GM23338 (cell line): ENCODE results near the gene SCTR. TPM values are rescaled to one million over a fixed set of nuclear protein-coding genes. Genes with fewer than 3 reads are reported as not detected.

Source experiments
- ATAC-seq: fragments of 200-7000 bp; cut with Tn5 transposase; 3 replicates; pipeline ENCODE4 v1.9.1; 2020
- DNase-seq: peaks from one replicate; pipeline ENCODE4 v3.0.0-alpha.2; 2015; ENCODE audit warnings: low spot score
- H2AFZ ChIP-seq: fragments of 200-600 bp; sonication (generic); 2 replicates; pipeline ENCODE4 v1.8.0; 2016; ENCODE audit warnings: antibody characterized with exemption, mild to moderate bottlenecking, moderate library complexity
- H3F3A ChIP-seq: fragments of 200-600 bp; sonication (generic); replicated peaks from 2 replicates; pipeline ENCODE4 v1.8.0; 2017; ENCODE audit warnings: antibody characterized with exemption, mixed run types, low read depth
- H3K27ac ChIP-seq: fragments of 200-600 bp; sonication (generic); 2 replicates; pipeline ENCODE4 v1.6.1; 2016; ENCODE audit warnings: low read depth
- H3K27me3 ChIP-seq: fragments of 200-600 bp; sonication (generic); 2 replicates; pipeline ENCODE4 v1.8.0; 2016; ENCODE audit warnings: mild to moderate bottlenecking, mixed run types, moderate library complexity; ENCODE audit not compliant: insufficient read depth
- H3K36me3 ChIP-seq: fragments of 200-600 bp; sonication (generic); 2 replicates; pipeline ENCODE4 v1.8.0; 2016; ENCODE audit warnings: mild to moderate bottlenecking; ENCODE audit not compliant: insufficient read depth
- H3K4me1 ChIP-seq: fragments of 200-600 bp; sonication (generic); 2 replicates; pipeline ENCODE4 v1.8.0; 2016; ENCODE audit warnings: mild to moderate bottlenecking, moderate library complexity; ENCODE audit not compliant: insufficient read depth
- H3K4me2 ChIP-seq: fragments of 200-600 bp; sonication (generic); 2 replicates; pipeline ENCODE4 v1.7.1; 2017; ENCODE audit warnings: mixed run types
- H3K4me3 ChIP-seq: fragments of 200-600 bp; sonication (generic); 2 replicates; pipeline ENCODE4 v1.6.1; 2016; ENCODE audit warnings: mixed run types
- H3K79me2 ChIP-seq: fragments of 200-600 bp; sonication (generic); replicated peaks from 2 replicates; pipeline ENCODE4 v1.8.0; 2017; ENCODE audit warnings: mild to moderate bottlenecking; ENCODE audit not compliant: insufficient read depth
- H3K9me2 ChIP-seq: fragments of 200-600 bp; sonication (generic); 2 replicates; pipeline ENCODE4 v1.8.0; 2017; ENCODE audit not compliant: insufficient read depth
- H4K20me1 ChIP-seq: fragments of 200-600 bp; sonication (generic); replicated peaks from 2 replicates; pipeline ENCODE4 v1.8.0; 2017; ENCODE audit warnings: mild to moderate bottlenecking; ENCODE audit not compliant: insufficient read depth
- H3K27ac Mint-ChIP-seq: 2 replicates; pipeline ENCODE4 v1.8.0; 2020; ENCODE audit warnings: inconsistent platforms, mild to moderate bottlenecking, moderate library complexity, mixed read lengths
- H3K27me3 Mint-ChIP-seq: 3 replicates; pipeline ENCODE4 v1.8.0; 2022; ENCODE audit warnings: low read depth, mild to moderate bottlenecking, moderate library complexity, mixed read lengths, inconsistent platforms; ENCODE audit not compliant: insufficient read depth, poor library complexity
- H3K36me3 Mint-ChIP-seq: 3 replicates; pipeline ENCODE4 v1.8.0; 2021; ENCODE audit warnings: low read depth, mild to moderate bottlenecking, inconsistent platforms, moderate library complexity, mixed read lengths
- H3K4me1 Mint-ChIP-seq: 3 replicates; pipeline ENCODE4 v1.8.0; 2020; ENCODE audit warnings: mild to moderate bottlenecking, inconsistent platforms, mixed read lengths
- H3K4me3 Mint-ChIP-seq: 3 replicates; pipeline ENCODE4 v1.8.0; 2021; ENCODE audit warnings: moderate library complexity, mild to moderate bottlenecking, inconsistent platforms, mixed read lengths
- H3K9me3 Mint-ChIP-seq: 3 replicates; pipeline ENCODE4 v1.8.0; 2020; ENCODE audit warnings: moderate library complexity, mild to moderate bottlenecking, inconsistent platforms, mixed read lengths
- CREB1 ChIP-seq: fragments of 250-450 bp; sonication (Bioruptor Pico); IDR thresholded peaks from 2 replicates; pipeline ENCODE4 v1.5.0; 2020; ENCODE audit warnings: low read depth, mild to moderate bottlenecking, moderate library complexity
- CTCF ChIP-seq, 2 experiments: fragments of 200-600 bp in 1 of 2; sonication (generic) in 1 of 2; conservative IDR thresholded peaks; 2 replicates each; pipeline versions ENCODE4 v1.5.1 to v1.6.1; 2016 to 2017; ENCODE audit warnings: antibody characterized with exemption in 2 of 2, low read depth in 2 of 2, mild to moderate bottlenecking in 2 of 2, moderate library complexity in 1 of 2
- EZH2phosphoT487 ChIP-seq: fragments of 200-600 bp; sonication (generic); IDR thresholded peaks from one replicate; pipeline ENCODE4 v1.8.1; 2018; ENCODE audit warnings: antibody characterized with exemption; ENCODE audit not compliant: unreplicated experiment
- ZNF114 ChIP-seq: fragments of 250-450 bp; sonication (Bioruptor Pico); IDR thresholded peaks from 2 replicates; pipeline ENCODE4 v1.5.0; 2020; ENCODE audit warnings: mild to moderate bottlenecking, moderate library complexity
- ZNF331 ChIP-seq: fragments of 250-450 bp; sonication (Bioruptor Pico); IDR thresholded peaks from 2 replicates; pipeline ENCODE4 v1.5.0; 2020; ENCODE audit warnings: low read depth, mild to moderate bottlenecking, moderate library complexity
- ZNF462 ChIP-seq: fragments of 250-450 bp; sonication (Bioruptor Pico); IDR thresholded peaks from 2 replicates; pipeline ENCODE4 v1.5.0; 2020; ENCODE audit warnings: mild to moderate bottlenecking, moderate library complexity
- polyA plus RNA-seq: library from polyadenylated mRNA; unstranded; fragments of >200 nt; fragmentation: Nextera tagmentation; extraction: Ambion mirVana; gene quantifications from 2 replicates; pipeline ENCODE4 v1.2.1, GENCODE V29; 2016
- total RNA-seq: library from RNA; depleted of rRNA; stranded (reverse); fragments of >200 nt; shearing (Covaris generic); gene quantifications from 2 replicates; pipeline ENCODE4 v1.2.3, GENCODE V29; 2014
- TF ChIP-seq, protein P1 (sequence below): IDR thresholded peaks from 2 replicates; pipeline ENCODE4 v1.6.1; 2016; ENCODE audit warnings: antibody characterized with exemption

Gene SCTR
- total and polyA plus RNA-seq, 2 experiments from 2014 or later, result not detected

GRCh38 chr2:119488245-119489214 is 35.8 kb downstream of the SCTR start:
- H3K36me3 Mint-ChIP-seq, result no peaks in the 10 kb centered on the region

More at GRCh38 chr2:119488245-119489214, 35.8 kb downstream of the SCTR start:
- Mint-ChIP-seq H3K4me3 (no peak overlapping the region), H3K9me3 (no peaks in the 10 kb centered on the region), H3K27ac (no peak overlapping the region), H3K27me3 (peaks cover 19% of the 10 kb centered on the region), H3K4me1 (peaks cover 24% of the 10 kb centered on the region)
- H2AFZ ChIP-seq, result 0 out of 2 replicates have a peak overlapping the region, but pooled peaks have one; percentile 18
- no peaks in the 10 kb centered on the region for H3K79me2 ChIP-seq
- peak; percentile 61 for ATAC-seq
- no peaks in the 10 kb centered on the region for H3F3A ChIP-seq
- H3K4me1 ChIP-seq, result no peaks in the 10 kb centered on the region
- no peaks in the 10 kb centered on the region for H4K20me1 ChIP-seq
- H3K27ac ChIP-seq, result no peak overlapping the region
- no peaks in the 10 kb centered on the region for H3K9me2 ChIP-seq
- H3K27me3 ChIP-seq, result no peaks in the 10 kb centered on the region
- H3K4me2 ChIP-seq, result no peak overlapping the region
- TF ChIP-seq EZH2phosphoT487 (no peak), ZNF114 (no peak), CTCF (conservative IDR thresholded peaks at IDR 0.05; ENCODE audit: low read depth in 2 of 2) (peak; percentile 30 to 66; a peak in 3 of 4 replicates), ZNF331 (CRISPR knock-in tag) (no peak), CREB1 (CRISPR knock-in tag) (no peak), ZNF462 (CRISPR knock-in tag) (no peak)
- TF ChIP-seq, protein P1, sequence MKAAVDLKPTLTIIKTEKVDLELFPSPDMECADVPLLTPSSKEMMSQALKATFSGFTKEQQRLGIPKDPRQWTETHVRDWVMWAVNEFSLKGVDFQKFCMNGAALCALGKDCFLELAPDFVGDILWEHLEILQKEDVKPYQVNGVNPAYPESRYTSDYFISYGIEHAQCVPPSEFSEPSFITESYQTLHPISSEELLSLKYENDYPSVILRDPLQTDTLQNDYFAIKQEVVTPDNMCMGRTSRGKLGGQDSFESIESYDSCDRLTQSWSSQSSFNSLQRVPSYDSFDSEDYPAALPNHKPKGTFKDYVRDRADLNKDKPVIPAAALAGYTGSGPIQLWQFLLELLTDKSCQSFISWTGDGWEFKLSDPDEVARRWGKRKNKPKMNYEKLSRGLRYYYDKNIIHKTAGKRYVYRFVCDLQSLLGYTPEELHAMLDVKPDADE, result no peak
- peak; percentile 26 for DNase-seq
- no peaks in the 10 kb centered on the region for H3K36me3 ChIP-seq
- no peak overlapping the region for H3K4me3 ChIP-seq
